GM12878 (cell line): ENCODE results near the gene NCOA6. TPM values are rescaled to one million over a fixed set of nuclear protein-coding genes. Genes with fewer than 3 reads are reported as not detected.

Experiments
- ATAC-seq: fragments of 200-7000 bp; cut with Tn5 transposase; 3 replicates; pipeline ENCODE4 v1.9.1; 2020; ENCODE audit warnings: mild to moderate bottlenecking, moderate library complexity
- BruUV-seq: library from RNA; stranded (reverse); fragments of 400-500 nt; replicated peaks from 2 replicates; lab custom pipeline; 2021; lab: Mats Ljungman, UMichigan
- CTCF ChIA-PET: fragments of 300-600 bp; sonication (Branson Sonifier 250); formaldehyde crosslinking; extraction: SDS; loops from one replicate; lab custom pipeline; 2021; ENCODE audit warnings: inconsistent platforms; lab: Yijun Ruan, JAX
- POLR2A ChIA-PET: fragments of 350-600 bp; formaldehyde crosslinking; extraction: SDS; loops from one replicate; lab custom pipeline; 2021; ENCODE audit warnings: inconsistent platforms; lab: Charles Lee
- RAD21 ChIA-PET: fragments of 300-600 bp; sonication (Branson Sonifier 250); formaldehyde crosslinking; loops from one replicate; lab custom pipeline; 2023; ENCODE audit warnings: antibody characterized with exemption; ENCODE audit not compliant: unreplicated experiment; lab: Charles Lee
- SMC1A ChIA-PET: fragments of 300-600 bp; sonication (Branson Sonifier 250); formaldehyde crosslinking; loops from one replicate; lab custom pipeline; 2023; ENCODE audit not compliant: unreplicated experiment, uncharacterized antibody; lab: Charles Lee
- DNase-seq: peaks from one replicate; pipeline ENCODE4 v3.0.0-alpha.2; 2011; ENCODE audit warnings: low read depth, low spot score
- FAIRE-seq: peaks from 3 replicates; lab custom pipeline; 2011; peaks lifted over from hg19 to GRCh38; lab: Jason Lieb, UNC
- H2AFZ ChIP-seq: 2 replicates; pipeline ENCODE4 v1.6.0; 2011; ENCODE audit warnings: low read depth, low read length, control low read depth; ENCODE audit not compliant: control insufficient read depth
- H3K27ac ChIP-seq: 2 replicates; pipeline ENCODE4 v1.5.1; 2011; ENCODE audit warnings: control low read depth; ENCODE audit not compliant: control insufficient read depth, insufficient read depth
- H3K27me3 ChIP-seq, 2 experiments: replicated peaks in 1 of 2; 2 replicates each; pipeline versions ENCODE4 v1.6.0 to v1.6.1; 2011; ENCODE audit warnings: low read length in 1 of 2; ENCODE audit not compliant: control insufficient read depth in 2 of 2, insufficient read depth in 2 of 2
- H3K36me3 ChIP-seq, 2 experiments: 2 replicates each; pipeline ENCODE4 v1.5.1; 2011; ENCODE audit warnings: low read length in 1 of 2; ENCODE audit not compliant: control insufficient read depth in 2 of 2, insufficient read depth in 2 of 2
- H3K4me1 ChIP-seq: 2 replicates; pipeline ENCODE4 v1.6.1; 2011; ENCODE audit warnings: mild to moderate bottlenecking, low read length, moderate library complexity, mixed read lengths; ENCODE audit not compliant: control insufficient read depth, insufficient read depth
- H3K4me2 ChIP-seq: 2 replicates; pipeline ENCODE4 v1.6.0; 2011; ENCODE audit warnings: control low read depth; ENCODE audit not compliant: control insufficient read depth, insufficient read depth
- H3K4me3 ChIP-seq: fragments of 200-600 bp; sonication (generic); 2 replicates; pipeline ENCODE4 v1.5.1; 2016
- H3K79me2 ChIP-seq: 2 replicates; pipeline ENCODE4 v1.6.0; 2011; ENCODE audit warnings: low read length; ENCODE audit not compliant: control insufficient read depth, insufficient read depth
- H3K9ac ChIP-seq: 2 replicates; pipeline ENCODE4 v1.8.0; 2011; ENCODE audit warnings: low read length, control low read depth, mixed read lengths; ENCODE audit not compliant: control insufficient read depth, insufficient read depth
- H3K9me3 ChIP-seq: replicated peaks from 3 replicates; pipeline ENCODE4 v1.5.1; 2011; ENCODE audit warnings: mild to moderate bottlenecking, low read length; ENCODE audit not compliant: control insufficient read depth, insufficient read depth
- H4K20me1 ChIP-seq: 2 replicates; pipeline ENCODE4 v1.6.0; 2011; ENCODE audit not compliant: control insufficient read depth, insufficient read depth
- CHD4 ChIP-seq: fragments of 200-600 bp; sonication (generic); IDR thresholded peaks from 2 replicates; pipeline ENCODE4 v1.6.1; 2016; ENCODE audit warnings: mild to moderate bottlenecking
- IKZF2 ChIP-seq, 2 experiments: fragments of 450-650 bp; IDR thresholded peaks; 2 replicates each; pipeline ENCODE4 v1.6.1; 2017; ENCODE audit warnings: mild to moderate bottlenecking in 2 of 2, moderate library complexity in 2 of 2
- MEF2B ChIP-seq: fragments of 450-650 bp; IDR thresholded peaks from 2 replicates; pipeline ENCODE4 v1.6.1; 2018; ENCODE audit warnings: mild to moderate bottlenecking, moderate library complexity; ENCODE audit not compliant: partially characterized antibody, poor library complexity, severe bottlenecking
- NFXL1 ChIP-seq: fragments of 450-650 bp; IDR thresholded peaks from 2 replicates; pipeline ENCODE4 v1.6.1; 2017; ENCODE audit warnings: antibody characterized with exemption, mild to moderate bottlenecking, borderline replicate concordance
- NR2C2 ChIP-seq: IDR thresholded peaks from 2 replicates; pipeline ENCODE4 v1.6.1; 2011; ENCODE audit warnings: borderline replicate concordance, low read depth; ENCODE audit not compliant: control insufficient read depth, insufficient read length
- NR2F1 ChIP-seq: fragments of 450-650 bp; conservative IDR thresholded peaks from 2 replicates; pipeline ENCODE4 v1.6.1; 2017; ENCODE audit warnings: mild to moderate bottlenecking
- POU2F2 ChIP-seq: IDR thresholded peaks from 3 replicates; pipeline ENCODE4 v1.6.1; 2011; ENCODE audit warnings: low read depth, mild to moderate bottlenecking, low read length, borderline replicate concordance
- RB1 ChIP-seq: fragments of 450-650 bp; formaldehyde crosslinking; IDR thresholded peaks from 2 replicates; pipeline ENCODE4 v1.6.1; 2017; ENCODE audit warnings: mild to moderate bottlenecking, borderline replicate concordance
- SMAD1 ChIP-seq: fragments of 450-650 bp; IDR thresholded peaks from 2 replicates; pipeline ENCODE4 v1.6.1; 2018; ENCODE audit warnings: mild to moderate bottlenecking, low read depth; ENCODE audit not compliant: partially characterized antibody
- SMARCA5 ChIP-seq: fragments of 450-650 bp; IDR thresholded peaks from 2 replicates; pipeline ENCODE4 v1.6.1; 2017; ENCODE audit warnings: mild to moderate bottlenecking
- TCF3 ChIP-seq: IDR thresholded peaks from 2 replicates; pipeline ENCODE4 v1.6.1; 2012; ENCODE audit warnings: low read depth, mild to moderate bottlenecking, low read length, borderline replicate concordance; ENCODE audit not compliant: insufficient read depth
- ZNF207 ChIP-seq: fragments of 450-650 bp; IDR thresholded peaks from 2 replicates; pipeline ENCODE4 v1.6.1; 2014; ENCODE audit warnings: antibody characterized with exemption, mild to moderate bottlenecking, borderline replicate concordance
- ZNF622 ChIP-seq: fragments of 450-650 bp; IDR thresholded peaks from 2 replicates; pipeline ENCODE4 v1.6.1; 2017; ENCODE audit warnings: mild to moderate bottlenecking, inconsistent platforms
- WGBS: methylation state at CpG from one replicate; pipeline ENCODE4 v1.1.6; 2016; ENCODE audit warnings: low lambda C conversion rate; ENCODE audit not compliant: insufficient replicate concordance, insufficient coverage; ENCODE audit errors: missing lambda C conversion rate; 5-methylcytosine and 5-hydroxymethylcytosine counted together
- in situ Hi-C: fragments of 300-500 bp; cut with MboI; formaldehyde crosslinking; loops from 9 replicates; pipeline ENCODE4 v1.14.3; 2018; ENCODE audit warnings: mixed read lengths
- intact Hi-C: fragments of 100-400 bp; cut with micrococcal nuclease; formaldehyde crosslinking; loops from one replicate; pipeline ENCODE4 v1.14.2; 2022; ENCODE audit not compliant: unreplicated experiment
- polyA plus RNA-seq, 11 experiments: library from polyadenylated mRNA; depleted of rRNA in 4 of 11; unstranded in 6 of 11; stranded (reverse) in 5 of 11; fragments of >200 nt; fragmentation: Nextera tagmentation in 4 of 11; fragmentation: Illumina TruSeq in 1 of 11; extraction: Ambion mirVana in 4 of 11; extraction: Trizol in 1 of 11; gene quantifications; 1 replicate in 1 of 11; 2 replicates in 10 of 11; pipeline versions ENCODE4 v1.2.1 to v1.2.3, GENCODE V29; 2011 to 2016; ENCODE audit warnings: inconsistent platforms in 2 of 11, missing spikeins in 2 of 11, low read depth in 1 of 11
- total RNA-seq, 4 experiments: library from RNA; depleted of rRNA in 3 of 4; stranded (reverse); fragments of >200 nt in 3 of 4; fragmentation: Illumina TruSeq in 1 of 4; extraction: Trizol in 1 of 4; gene quantifications; 2 replicates each; pipeline versions ENCODE4 v1.2.1 to v1.2.3, GENCODE V29; 2013 to 2021
- TF ChIP-seq, protein P1 (sequence below): IDR thresholded peaks from 2 replicates; pipeline ENCODE4 v1.6.1; 2012; ENCODE audit warnings: improper control_type of control experiment, low read depth, low read length; ENCODE audit not compliant: insufficient replicate concordance
- TF ChIP-seq, protein P2 (sequence below): IDR thresholded peaks from 2 replicates; pipeline ENCODE4 v1.6.1; 2011; ENCODE audit warnings: mild to moderate bottlenecking, low read depth, low read length, moderate library complexity; ENCODE audit not compliant: insufficient replicate concordance

NCOA6 gene
- total and polyA plus RNA-seq, 10 of the 15 experiments (the other 5 are each of a cell fraction or from before 2014, with no cell fraction given): 6.1 to 20.6 (median 12.6) TPM

DNA sequence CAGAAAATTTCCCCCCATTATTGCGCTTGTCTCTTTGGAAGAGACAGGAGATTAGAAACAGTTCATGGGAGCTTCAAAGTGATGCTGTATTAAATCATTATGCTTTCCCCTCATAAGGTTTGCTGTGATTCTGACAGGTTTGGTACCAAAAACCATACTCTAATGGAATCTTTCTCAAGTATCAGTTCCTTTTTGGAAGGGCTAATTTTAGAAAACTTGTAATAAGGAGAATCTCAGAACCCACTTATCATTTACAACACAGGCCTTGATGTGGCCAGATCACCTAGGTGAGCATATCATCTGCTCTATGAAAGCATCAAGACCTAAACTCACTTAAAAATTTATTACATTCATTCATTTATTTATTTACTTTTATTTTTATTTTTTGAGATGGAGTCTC lies 70.1 kb downstream of the NCOA6 start (continued):
- no peak for TF ChIP-seq RB1
- no peak for TF ChIP-seq SMARCA5
- TF ChIP-seq IKZF2 (IDR thresholded peaks at IDR 0.05): peak; percentile 72 to 82
- TF ChIP-seq POU2F2: no peak
- TF ChIP-seq, protein P1, sequence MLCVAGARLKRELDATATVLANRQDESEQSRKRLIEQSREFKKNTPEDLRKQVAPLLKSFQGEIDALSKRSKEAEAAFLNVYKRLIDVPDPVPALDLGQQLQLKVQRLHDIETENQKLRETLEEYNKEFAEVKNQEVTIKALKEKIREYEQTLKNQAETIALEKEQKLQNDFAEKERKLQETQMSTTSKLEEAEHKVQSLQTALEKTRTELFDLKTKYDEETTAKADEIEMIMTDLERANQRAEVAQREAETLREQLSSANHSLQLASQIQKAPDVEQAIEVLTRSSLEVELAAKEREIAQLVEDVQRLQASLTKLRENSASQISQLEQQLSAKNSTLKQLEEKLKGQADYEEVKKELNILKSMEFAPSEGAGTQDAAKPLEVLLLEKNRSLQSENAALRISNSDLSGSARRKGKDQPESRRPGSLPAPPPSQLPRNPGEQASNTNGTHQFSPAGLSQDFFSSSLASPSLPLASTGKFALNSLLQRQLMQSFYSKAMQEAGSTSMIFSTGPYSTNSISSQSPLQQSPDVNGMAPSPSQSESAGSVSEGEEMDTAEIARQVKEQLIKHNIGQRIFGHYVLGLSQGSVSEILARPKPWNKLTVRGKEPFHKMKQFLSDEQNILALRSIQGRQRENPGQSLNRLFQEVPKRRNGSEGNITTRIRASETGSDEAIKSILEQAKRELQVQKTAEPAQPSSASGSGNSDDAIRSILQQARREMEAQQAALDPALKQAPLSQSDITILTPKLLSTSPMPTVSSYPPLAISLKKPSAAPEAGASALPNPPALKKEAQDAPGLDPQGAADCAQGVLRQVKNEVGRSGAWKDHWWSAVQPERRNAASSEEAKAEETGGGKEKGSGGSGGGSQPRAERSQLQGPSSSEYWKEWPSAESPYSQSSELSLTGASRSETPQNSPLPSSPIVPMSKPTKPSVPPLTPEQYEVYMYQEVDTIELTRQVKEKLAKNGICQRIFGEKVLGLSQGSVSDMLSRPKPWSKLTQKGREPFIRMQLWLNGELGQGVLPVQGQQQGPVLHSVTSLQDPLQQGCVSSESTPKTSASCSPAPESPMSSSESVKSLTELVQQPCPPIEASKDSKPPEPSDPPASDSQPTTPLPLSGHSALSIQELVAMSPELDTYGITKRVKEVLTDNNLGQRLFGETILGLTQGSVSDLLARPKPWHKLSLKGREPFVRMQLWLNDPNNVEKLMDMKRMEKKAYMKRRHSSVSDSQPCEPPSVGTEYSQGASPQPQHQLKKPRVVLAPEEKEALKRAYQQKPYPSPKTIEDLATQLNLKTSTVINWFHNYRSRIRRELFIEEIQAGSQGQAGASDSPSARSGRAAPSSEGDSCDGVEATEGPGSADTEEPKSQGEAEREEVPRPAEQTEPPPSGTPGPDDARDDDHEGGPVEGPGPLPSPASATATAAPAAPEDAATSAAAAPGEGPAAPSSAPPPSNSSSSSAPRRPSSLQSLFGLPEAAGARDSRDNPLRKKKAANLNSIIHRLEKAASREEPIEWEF: no peak
- TF ChIP-seq CHD4: no peak

DNA sequence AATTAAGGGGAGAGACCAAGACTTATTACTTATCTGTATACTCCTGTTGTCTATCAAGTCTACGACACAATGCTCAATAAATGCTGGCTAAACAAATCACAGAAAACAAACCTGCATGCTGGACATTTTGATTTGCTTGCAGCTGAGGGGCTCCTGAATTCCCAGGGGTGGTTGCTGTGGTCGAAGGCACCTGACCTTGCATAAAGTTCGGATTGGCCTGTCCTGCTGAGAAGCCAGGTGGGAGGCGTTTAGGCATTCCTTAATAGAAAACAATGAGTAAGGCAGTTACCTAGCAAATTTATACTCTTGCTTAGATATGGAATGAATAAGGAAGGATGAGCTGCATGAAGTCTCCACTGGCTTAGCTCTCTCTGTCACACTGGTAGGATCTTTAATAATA lies 70.8 kb downstream of the NCOA6 start:
- no peak for FAIRE-seq

More for the DNA sequence above, 70.8 kb downstream of the NCOA6 start:
- 47% methylated on average over 4 of the region's 4 CpGs for WGBS
- no peak overlapping the region for H3K4me3 ChIP-seq
- H3K27me3 ChIP-seq: no peaks in the 10 kb centered on the region
- DNase-seq (no peak), ATAC-seq (no peak)
- in situ Hi-C loops: no loop called here
- ChIA-PET RAD21 (interaction anchor here (1.0 to 4.3 kb wide), 7 partner anchors 9 to 239 kb away, joined by 3 to 17 read pairs (median 4); partner anchors contain the start of gene TP53INP2), CTCF (interaction anchor here (0.7 to 7.3 kb wide), 10 partner anchors 14 to 442 kb away, joined by 3 to 58 read pairs (median 4); no protein-coding TSS in a partner anchor), SMC1A (interaction anchor here (1.0 to 6.7 kb wide), 12 partner anchors 12 to 238 kb away, joined by 3 to 41 read pairs (median 4); partner anchors contain the start of genes PIGU and TP53INP2), POLR2A (interaction anchor here (1.1 to 1.6 kb wide), 3 partner anchors 26 to 41 kb away, joined by 3 to 7 read pairs (median 4); no protein-coding TSS in a partner anchor)
- H3K4me2 ChIP-seq: no peak overlapping the region; the same call in 1 of the 2 replicates
- peaks cover 11 to 29% of the 10 kb centered on the region in 2 experiments for H3K36me3 ChIP-seq
- H3K9me3 ChIP-seq: no peaks in the 10 kb centered on the region; the same call in 2 of the 3 replicates
- H3K79me2 ChIP-seq: no peaks in the 10 kb centered on the region
- H3K27ac ChIP-seq: peak overlapping the region; percentile 73
- TF ChIP-seq NR2C2 (no peak), TCF3 (no peak), NFXL1 (no peak), ZNF207 (no peak), SMAD1 (no peak), ZNF622 (no peak), MEF2B (no peak), NR2F1 (no peak)
- TF ChIP-seq, protein P2, sequence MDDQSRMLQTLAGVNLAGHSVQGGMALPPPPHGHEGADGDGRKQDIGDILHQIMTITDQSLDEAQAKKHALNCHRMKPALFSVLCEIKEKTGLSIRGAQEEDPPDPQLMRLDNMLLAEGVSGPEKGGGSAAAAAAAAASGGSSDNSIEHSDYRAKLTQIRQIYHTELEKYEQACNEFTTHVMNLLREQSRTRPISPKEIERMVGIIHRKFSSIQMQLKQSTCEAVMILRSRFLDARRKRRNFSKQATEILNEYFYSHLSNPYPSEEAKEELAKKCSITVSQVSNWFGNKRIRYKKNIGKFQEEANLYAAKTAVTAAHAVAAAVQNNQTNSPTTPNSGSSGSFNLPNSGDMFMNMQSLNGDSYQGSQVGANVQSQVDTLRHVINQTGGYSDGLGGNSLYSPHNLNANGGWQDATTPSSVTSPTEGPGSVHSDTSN: no peak
- TF ChIP-seq, all 136 proteins: peak for 0
- H4K20me1 ChIP-seq: no peaks in the 10 kb centered on the region
- H2AFZ ChIP-seq: no peak overlapping the region
- H3K9ac ChIP-seq: no peak overlapping the region
- intact Hi-C loops: loop anchor here (1.0 to 2.0 kb wide), 2 partner anchors 35 to 44 kb away; no protein-coding TSS in a partner anchor
- no TSS peak for BruUV-seq
- peaks cover 24% of the 10 kb centered on the region for H3K4me1 ChIP-seq
